GM18867 (cell line): ENCODE data around the gene CDK2.
A peak's percentile ranks its signal among the peaks of the same experiment; 100 is the strongest.
"Not testable (repeated sequence)": the region's sequence is repeated elsewhere in the genome, so short reads cannot be mapped to it uniquely, and the experiment has no call there.

Source experiments
- ATAC-seq: cut with Tn5 transposase; IDR thresholded peaks from one replicate; pipeline ENCODE4 v1.9.1; 2021; ENCODE audit warnings: mild to moderate bottlenecking, moderate library complexity; ENCODE audit not compliant: unreplicated experiment

The CDK2 gene

DNA sequence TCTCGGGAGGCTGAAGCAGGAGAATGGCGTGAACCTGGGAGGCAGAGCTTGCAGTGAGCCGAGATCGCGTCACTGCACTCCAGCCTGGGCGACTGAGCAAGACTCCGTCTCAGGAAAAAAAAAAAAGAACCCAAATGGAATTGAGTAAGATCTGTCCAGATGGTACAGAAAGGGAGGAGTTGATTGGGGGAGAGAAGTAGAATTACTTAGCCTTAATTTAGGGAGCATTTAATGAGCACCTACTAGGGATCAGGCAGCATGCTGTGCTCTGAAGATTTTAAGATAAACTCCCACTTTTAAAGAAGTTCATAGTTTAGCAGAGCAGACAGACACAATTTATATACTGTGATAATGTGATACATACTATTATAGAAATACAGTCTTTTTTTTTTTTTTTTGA lies 11.8 kb downstream of the CDK2 start:
- no peak for ATAC-seq

DNA sequence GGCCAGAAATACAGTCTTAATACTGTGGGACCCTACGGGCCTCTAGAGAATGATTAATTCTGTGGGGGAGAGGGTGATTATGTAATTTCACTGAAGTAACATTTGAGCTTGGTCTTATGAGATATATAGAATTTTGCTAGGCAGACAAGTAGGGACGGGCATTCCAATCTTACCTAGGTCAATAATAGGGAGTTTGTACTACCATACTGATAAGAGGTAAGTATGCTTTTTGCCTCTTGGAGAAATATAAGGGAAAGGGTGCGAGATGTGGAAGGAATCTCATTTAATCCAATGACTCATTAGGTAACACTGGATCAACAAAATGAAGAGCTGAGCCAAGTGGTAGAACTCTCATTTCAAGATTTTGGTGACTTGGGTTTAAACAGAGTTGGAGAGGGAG lies 12.4 kb downstream of the CDK2 start:
- ATAC-seq = no peak

DNA sequence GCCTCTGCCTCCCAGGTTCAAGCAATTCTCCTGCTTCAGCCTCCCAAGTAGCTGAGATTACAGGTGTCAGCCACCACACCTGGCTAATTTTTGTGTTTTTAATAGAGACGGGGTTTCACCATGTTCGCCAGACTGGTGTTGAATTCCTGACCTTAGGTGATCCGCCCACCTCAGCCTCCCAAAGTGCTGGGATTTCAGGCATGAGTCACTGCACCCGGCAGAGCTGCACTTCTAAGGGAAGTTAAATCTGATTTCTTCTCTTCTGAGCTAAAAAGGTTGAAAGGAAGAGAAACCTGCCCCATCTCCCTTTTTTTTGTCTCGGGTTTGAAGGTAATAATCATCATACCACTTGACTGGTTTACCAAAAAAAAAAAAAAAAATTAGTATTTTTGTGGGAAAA lies 15.3 kb downstream of the CDK2 start:
- ATAC-seq = not testable (repeated sequence)

DNA sequence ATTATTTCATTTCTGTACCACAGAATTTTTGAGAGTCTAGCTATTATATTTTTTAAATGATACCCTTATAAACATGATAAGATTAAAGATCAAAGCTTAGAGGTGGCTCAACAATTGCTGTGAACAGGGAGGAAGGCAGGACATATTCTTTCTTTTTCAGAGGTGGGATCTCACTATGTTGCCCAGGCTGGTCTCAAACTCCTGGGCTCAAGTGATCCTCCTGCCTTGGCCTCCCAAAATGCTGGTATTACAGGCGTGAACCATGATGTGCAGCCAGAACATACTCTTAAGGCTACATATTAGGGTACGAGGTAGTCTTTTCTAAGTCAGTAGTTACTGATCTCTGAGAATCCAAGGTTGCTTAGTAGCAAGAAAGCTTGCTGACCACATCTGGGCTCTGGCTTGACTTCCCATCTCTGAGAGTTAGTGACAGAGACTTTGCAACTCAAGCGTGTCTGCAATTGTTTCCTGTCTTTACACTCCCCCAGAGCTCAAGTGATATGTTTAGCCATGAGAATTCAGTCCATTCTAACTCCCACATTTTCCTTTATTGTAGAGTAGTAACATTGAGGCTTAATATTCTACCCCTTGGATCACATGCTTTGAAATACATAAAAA lies 15.8 kb downstream of the CDK2 start:
- ATAC-seq = no peak

DNA sequence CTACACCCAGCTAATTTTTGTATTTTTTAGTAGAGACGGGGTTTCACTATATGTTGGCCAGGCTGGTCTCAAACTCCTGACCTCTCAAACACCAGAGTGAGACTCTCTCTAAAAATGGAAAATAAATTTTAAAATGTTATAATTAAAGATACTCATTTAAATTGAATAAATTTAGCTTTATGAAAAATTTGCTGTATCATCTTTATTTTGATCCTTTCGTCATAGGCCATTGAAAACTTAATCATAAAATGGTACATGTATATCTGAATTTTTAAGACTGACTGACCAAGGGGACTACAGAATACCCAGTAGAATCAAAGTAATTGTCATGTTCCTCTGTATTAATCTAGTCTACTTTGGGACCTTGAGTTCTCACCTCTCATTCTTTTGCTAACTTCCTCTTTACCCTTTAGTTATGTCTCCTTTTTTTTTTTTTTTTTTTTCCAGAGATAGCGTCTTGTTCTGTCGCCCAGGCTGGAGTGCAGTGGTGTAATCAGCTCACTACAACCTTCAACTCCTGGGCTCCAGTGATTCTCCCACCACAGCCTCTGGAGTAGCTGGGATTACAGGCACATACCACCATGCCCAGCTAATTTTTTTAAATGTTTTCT lies 16.7 kb downstream of the CDK2 start:
- ATAC-seq = no peak

DNA sequence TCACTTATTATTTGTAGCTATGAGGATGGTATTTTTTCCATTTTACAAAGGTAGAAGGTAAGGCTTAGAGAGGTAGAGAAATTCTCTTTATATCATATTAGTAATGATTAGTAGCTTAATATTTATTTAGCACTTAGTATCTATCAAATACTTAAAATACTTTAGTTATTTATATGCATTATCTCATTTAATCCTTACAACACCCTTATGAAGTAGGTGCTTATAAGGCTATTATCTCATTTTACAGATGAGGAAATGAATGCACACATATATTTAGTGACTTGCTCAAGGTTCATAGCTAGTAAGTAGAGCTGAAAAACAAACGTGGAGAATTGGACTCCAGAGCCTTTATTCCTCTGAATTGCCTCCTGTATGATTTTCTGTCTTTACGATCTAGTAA lies 18.2 kb downstream of the CDK2 start:
- no peak for ATAC-seq

DNA sequence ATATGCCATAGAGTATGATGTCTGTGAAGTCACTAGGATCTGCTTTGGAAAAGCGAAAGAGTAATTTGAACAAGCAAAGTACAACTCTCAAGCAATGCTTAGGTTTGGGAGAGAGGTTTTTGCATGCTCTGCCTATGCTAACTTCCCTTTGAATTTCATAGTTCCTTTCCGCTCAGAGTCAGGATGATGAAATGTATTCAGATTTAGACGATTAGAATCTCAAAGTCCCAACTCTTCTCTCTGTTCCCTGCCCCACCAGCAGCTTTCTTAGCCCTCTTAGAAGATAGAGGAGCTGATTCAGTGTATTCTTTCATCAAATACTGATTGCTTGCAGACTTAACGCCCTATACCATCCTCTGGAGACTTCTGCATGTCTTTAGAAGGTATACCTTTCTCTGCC lies 18.7 kb downstream of the CDK2 start:
- ATAC-seq = no peak

DNA sequence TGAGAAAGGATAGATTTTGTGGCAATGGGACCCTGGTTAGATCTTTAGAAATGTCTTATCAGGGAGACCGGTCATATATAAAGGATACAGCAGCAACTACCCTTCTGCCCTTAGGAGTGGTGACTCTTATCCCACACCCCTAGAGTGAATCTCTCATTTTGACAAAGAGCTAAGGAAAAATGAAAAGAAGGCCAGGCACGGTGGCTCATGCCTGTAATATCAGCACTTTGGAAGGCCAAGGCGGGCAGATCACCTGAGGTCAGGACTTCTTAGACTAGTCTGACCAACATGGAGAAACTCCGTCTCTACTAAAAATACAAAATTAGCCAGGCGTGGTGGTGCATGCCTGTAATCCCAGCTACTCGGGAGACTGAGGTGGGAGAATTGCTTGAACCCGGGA lies 19.3 kb downstream of the CDK2 start:
- not testable (repeated sequence) for ATAC-seq

DNA sequence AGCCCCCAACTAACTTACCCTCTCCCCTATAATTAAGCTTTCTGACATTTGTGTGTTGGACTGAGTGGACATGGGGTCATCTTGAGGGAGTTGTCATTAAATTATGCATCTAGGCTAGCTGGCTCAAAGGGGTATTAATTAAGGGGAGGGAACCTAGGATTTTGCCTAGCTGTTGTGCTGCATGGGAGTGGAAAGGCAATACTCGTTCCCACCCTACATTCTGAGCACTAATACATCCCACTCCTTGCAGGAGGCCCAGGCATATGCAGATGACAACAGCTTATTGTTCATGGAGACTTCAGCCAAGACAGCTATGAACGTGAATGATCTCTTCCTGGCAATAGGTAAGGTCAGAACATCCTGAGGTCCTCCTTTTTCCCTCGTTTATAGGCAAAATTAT lies 24.5 kb downstream of the CDK2 start:
- ATAC-seq = no peak

DNA sequence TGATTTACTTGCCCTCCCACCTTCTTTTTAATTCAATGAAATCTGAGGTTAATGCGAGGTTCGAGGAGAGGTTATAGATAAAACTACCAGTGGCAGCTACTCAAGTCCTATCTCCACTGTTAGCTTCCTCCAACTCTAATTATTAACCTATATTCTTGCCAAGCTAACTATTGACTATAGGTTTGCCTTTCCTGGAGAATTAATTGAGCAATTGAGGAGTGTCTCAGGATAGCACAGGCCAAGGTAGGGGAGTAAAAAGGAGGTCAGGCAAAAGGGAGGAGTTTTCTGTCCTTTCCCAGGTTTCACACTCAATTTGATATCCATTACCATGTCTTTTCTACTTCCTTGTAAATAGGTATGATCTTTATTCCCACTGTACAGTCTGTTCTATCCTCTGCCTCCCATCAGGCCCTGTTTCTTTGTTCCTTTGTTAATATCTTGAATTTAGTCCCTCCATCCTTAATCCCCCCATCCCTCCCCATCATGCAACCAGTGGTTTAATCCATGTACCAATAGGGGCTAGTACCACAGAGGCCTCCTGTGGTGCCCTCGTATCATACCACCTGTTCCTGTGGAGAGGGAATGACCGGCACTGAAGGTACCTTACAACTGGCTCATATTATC lies 26.7 kb downstream of the CDK2 start:
- no peak for ATAC-seq

DNA sequence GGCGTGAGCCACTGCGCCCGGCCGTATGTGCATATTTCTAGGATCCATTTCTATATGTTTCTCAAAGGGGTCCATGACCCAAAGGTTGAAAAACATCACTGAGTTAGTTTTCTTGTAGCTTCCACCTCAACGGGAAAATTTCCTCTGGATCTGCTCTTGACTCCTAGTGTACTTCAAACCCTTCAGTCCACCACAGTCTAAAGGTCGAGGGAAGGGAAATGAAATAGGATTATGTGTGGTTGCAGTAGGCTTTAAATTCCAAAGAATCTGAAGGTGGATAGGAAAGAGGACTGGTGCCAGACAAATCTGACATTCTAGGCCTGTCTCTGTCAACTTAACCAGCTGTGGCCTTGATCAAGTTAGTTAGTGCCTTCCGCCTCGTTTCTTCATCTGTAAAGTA lies 28.7 kb downstream of the CDK2 start:
- no peak for ATAC-seq

DNA sequence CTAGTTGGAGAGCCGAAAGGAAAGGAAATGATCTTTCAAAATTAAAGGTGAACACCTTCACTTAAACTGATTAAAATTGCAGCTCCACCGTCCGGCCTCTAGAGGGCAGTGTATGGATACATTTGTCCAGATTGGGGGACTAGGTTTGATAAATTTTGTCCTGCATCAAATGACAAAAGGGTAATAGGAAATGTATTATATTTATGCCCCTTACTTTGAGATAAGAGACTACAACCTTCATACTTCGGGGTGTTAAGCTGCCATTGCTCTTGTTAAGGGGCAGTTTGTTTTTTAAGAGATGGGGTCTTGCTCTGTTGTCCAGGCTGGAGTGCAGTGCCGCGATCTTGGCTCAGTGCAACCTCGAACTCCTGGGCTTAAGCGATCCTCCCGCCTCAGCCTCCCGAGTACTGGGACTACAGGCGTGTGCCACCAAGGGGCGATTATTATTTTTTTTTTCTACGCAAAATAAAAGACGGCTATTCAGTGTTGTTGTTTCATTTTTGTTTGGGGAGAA lies 29.6 kb downstream of the CDK2 start:
- ATAC-seq = no peak

DNA sequence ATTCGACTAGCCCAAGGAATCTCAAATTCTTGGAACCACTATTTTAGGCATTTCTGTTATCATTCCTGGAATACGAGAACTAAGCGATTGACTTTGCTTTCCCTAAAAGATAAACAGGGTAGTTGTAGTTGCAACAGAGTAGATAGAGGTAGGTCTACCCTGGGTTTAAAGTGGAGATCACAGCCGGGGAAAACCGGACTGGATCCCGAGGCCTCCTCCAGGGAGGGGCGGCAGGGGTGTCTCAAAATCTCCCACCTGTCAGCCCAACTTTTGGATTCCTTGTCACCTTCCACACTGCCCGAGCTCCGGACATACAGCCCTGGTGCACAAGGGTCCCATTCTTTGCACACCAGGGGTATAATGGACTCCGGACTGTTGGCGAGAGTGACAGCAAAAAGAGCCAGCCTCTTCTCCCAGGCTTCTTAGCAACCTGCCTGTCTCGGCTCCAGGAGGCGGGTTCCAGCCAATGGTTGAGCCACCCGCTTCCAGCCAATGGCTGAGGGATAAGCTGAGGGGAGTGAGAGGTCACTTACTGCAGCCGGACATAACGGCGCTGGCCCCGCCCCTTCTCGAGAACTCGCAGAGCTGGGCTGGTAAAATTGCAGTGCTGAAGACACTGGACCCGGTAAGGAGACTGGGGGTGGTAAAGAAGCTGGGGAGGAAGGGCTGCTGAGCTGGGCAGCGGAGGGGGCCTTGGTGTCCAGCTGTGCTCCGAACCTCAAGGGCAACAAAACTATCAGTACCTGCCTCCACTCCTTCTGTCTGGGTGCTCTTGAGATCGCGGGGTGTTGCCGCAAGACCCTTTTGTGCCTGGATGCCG lies 30.3 kb downstream of the CDK2 start, which contains the start of gene SUOX:
TSS of gene SUOX (plus strand) at position 562 of the 820 bp plus-strand sequence. CDS start 4,946 bp downstream, outside the sequence.
- peak; percentile 95 for ATAC-seq

DNA sequence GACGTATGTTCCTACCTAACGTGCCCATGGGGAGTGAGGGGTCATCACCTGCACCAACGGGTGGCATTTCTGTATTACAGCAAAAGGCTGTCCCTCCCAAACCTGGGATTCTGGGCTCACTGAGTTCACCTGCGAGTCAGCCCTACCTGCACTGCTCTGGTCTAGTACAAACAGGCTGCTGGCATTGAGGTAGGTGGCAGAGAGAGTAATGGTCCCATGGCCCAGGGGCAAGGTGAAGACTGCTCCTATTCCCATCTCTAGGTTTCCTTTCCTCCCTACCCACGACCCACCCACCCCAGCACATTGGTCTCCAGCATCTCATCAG lies 30.9 kb downstream of the CDK2 start:
- ATAC-seq = no peak

DNA sequence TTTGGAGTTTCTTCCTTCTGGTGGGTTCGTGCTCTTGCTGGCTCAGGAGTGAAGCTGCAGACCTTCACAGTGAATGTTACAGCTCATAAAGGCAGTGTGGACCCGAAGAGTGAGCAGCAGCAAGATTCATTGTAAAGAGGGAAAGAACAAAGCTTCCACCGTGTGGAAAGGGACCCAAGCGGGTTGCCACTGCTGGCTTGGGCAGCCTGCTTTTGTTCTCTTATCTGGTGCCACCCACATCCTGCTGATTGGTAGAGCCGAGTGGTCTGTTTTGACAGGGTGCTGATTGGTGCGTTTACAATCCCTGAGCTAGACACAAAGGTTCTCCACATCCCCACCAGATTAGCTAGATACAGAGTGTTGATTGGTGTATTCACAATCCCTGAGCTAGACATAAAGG lies 32.9 kb downstream of the CDK2 start:
- not testable (repeated sequence) for ATAC-seq

DNA sequence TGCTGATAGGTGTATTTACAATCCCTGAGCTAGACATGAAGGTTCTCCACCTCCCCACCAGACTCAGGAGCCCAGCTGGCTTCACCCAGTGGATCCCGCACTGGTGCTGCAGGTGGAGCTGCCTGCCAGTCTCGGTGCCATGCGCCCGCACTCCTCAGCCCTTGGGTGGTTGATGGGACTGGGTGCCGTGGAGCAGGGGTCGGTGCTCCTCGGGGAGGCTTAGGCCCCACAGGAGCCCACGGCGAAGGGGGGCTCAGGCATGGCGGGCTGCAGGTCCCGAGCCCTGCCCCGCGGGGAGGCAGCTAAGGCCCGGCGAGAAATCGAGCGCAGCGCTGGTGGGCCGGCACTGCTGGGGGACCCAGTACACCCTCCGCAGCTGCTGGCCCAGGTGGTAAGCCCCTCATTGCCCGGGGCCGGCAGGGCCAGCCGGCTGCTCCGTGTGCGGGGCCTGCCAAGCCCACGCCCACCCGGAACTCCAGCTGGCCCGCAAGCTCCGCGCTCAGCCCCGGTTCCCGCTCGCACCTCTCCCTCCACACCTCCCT lies 33.4 kb downstream of the CDK2 start:
- not testable (repeated sequence) for ATAC-seq

DNA sequence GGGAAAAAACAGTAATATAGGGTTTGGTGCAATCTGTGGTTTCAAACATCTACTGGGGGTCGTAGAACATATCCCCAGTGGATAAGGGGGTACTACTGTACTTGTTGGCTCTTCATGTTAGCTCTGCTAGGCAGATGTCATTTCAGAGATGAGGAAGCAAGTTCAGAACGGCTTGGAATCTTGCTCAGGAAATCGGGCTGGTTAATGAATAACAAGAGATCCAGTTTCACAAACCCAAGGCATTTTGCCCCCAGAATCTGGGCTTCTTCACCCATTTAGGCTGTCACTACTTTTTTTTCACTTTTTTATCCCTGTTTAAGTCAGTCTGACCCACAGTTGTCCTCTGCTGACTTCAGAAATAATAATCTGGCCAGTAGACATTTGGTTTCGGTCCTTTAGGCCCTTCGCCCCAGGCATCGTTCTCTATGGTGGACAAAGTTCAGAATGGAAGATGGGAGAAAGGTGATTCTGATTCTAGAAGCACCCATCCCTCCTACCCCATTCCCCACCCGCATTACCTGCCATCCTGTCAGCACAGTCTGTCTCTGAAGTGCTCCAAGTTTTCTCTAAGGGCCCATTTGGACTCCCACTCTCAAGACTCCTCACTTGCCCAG lies 35.0 kb downstream of the CDK2 start:
- ATAC-seq = no peak

DNA sequence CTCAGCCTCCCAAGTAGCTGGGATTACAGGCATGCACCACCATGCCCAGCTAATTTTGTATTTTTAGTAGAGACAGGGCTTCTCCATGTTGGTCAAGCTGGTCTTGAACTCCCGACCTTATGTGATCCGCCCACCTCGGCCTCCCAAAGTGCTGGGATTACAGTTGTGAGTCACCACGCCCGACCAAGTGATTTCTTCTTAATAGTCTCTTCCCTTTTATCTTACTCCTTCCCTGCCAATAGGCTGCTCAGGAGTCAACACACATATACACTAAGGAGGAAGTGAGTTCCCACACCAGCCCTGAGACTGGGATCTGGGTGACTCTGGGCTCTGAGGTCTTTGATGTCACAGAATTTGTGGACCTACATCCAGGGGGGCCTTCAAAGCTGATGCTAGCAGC lies 36.7 kb downstream of the CDK2 start:
- ATAC-seq = not testable (repeated sequence)

DNA sequence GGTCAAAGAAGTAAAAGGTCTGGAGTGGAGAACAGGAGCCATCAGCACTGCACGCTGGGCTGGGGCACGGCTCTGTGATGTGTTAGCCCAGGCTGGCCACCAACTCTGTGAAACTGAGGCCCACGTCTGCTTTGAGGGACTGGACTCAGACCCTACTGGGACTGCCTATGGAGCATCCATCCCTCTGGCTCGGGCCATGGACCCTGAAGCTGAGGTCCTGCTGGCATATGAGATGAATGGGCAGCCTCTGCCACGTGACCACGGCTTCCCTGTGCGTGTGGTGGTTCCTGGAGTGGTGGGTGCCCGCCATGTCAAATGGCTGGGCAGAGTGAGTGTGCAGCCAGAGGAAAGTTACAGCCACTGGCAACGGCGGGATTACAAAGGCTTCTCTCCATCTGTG lies 37.6 kb downstream of the CDK2 start:
- no peak for ATAC-seq

DNA sequence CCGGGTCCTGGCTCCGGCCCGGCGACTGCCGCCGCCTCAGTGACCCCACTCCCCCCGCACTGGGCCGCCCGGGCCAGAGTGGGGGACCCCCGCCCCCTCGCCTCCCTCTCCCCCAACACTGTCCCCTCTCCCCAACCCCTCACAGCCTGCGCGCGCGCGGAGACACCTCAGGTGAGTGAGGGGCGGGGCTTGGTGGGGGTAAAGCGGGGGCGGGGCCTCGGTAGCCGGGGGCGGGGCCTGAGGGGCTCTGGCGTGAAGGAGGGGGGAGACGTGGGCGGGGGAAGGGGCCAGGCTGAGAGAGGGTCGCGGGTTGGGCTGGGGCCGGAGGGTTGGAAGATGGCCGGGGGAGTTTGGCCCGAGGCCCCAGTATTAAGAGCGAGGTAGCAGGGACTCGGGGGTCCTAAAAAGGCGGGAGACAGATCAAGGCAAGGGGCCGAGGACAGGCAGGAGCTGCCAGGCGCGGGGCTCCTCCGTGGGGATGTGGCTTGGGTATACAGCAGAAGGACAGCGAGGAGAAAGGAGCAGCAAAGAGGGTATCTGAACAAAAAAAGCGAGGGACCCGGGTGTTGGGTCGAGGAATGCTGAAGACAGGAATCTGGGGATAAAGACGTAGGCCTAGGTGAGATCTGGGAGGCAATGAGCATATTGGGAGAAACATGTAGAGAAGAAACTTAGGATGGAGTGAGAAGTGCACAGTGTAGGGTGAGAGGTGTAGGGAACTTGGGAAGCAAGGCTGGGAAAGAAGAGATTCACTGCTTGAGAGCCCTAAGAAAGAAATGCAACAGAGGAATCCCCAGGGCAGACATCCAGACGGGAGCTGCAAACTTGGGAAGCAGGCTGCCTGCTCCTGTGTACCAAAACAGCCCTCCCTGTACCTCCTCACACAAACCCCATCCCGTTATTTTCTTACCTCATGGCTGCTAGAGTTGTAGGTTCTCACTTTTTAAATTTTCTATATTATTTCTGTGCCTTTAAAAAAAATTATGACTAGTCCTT lies 41.2 kb downstream of the CDK2 start:
- ATAC-seq = peak; percentile 37
